ENCODE data around the gene ZBTB22. TPM values are rescaled to one million over a fixed set of nuclear protein-coding genes. Genes with fewer than 3 reads are reported as not detected.

Gene ZBTB22
- total and polyA plus RNA-seq, 4 donors: 1.6 to 7.8 (median 4.7) TPM

DNA sequence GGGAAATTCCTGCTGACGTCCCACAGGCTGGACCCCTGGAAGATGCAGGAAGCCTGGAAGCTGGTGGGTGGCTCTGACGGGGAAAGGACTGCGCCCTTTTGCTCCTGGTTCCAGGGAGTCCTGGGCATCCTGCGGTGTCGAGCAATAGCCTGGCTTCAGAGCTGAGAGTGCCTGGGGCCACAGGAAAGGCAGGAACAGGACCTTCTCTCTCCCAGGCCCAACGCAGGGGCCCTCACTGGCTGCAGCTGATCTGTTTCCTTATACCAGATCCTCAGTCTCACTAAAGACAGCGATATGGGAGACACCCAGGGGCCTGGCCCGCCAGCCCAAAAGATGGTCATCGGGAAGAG, 39.2 kb downstream of the ZBTB22 start (continued):
- TF ChIP-seq, protein P1, sequence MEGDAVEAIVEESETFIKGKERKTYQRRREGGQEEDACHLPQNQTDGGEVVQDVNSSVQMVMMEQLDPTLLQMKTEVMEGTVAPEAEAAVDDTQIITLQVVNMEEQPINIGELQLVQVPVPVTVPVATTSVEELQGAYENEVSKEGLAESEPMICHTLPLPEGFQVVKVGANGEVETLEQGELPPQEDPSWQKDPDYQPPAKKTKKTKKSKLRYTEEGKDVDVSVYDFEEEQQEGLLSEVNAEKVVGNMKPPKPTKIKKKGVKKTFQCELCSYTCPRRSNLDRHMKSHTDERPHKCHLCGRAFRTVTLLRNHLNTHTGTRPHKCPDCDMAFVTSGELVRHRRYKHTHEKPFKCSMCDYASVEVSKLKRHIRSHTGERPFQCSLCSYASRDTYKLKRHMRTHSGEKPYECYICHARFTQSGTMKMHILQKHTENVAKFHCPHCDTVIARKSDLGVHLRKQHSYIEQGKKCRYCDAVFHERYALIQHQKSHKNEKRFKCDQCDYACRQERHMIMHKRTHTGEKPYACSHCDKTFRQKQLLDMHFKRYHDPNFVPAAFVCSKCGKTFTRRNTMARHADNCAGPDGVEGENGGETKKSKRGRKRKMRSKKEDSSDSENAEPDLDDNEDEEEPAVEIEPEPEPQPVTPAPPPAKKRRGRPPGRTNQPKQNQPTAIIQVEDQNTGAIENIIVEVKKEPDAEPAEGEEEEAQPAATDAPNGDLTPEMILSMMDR (IDR thresholded peaks at IDR 0.05; ENCODE audit: low read depth, low read length, missing input control): no peak
- TF ChIP-seq, protein P2, sequence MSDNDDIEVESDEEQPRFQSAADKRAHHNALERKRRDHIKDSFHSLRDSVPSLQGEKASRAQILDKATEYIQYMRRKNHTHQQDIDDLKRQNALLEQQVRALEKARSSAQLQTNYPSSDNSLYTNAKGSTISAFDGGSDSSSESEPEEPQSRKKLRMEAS (IDR thresholded peaks at IDR 0.05): no peak
- TF ChIP-seq EGR1 (IDR thresholded peaks at IDR 0.05; ENCODE audit: low read depth in 2 of 2) (no peak), RAD21 (IDR thresholded peaks at IDR 0.05) (no peak)
- TF ChIP-seq, protein P3, sequence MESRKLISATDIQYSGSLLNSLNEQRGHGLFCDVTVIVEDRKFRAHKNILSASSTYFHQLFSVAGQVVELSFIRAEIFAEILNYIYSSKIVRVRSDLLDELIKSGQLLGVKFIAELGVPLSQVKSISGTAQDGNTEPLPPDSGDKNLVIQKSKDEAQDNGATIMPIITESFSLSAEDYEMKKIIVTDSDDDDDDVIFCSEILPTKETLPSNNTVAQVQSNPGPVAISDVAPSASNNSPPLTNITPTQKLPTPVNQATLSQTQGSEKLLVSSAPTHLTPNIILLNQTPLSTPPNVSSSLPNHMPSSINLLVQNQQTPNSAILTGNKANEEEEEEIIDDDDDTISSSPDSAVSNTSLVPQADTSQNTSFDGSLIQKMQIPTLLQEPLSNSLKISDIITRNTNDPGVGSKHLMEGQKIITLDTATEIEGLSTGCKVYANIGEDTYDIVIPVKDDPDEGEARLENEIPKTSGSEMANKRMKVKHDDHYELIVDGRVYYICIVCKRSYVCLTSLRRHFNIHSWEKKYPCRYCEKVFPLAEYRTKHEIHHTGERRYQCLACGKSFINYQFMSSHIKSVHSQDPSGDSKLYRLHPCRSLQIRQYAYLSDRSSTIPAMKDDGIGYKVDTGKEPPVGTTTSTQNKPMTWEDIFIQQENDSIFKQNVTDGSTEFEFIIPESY (IDR thresholded peaks at IDR 0.05): no peak

DNA sequence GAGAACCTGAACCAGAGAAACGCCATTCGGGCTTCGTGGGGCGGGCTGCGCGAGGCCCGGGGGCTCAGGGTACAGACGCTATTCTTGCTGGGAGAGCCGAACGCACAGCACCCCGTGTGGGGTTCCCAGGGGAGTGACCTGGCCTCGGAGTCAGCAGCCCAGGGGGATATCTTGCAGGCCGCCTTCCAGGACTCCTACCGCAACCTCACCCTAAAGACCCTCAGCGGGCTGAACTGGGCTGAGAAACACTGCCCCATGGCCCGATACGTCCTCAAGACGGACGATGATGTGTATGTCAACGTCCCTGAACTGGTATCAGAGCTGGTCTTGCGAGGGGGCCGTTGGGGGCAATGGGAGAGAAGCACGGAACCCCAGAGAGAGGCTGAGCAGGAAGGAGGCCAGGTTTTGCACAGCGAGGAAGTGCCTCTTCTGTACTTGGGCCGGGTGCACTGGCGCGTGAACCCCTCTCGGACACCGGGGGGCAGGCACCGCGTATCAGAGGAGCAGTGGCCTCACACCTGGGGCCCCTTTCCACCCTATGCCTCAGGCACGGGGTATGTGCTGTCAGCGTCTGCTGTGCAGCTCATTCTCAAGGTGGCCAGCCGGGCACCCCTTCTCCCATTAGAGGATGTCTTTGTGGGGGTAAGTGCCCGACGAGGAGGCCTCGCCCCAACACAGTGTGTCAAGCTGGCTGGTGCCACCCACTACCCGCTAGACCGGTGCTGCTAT, 39.7 kb downstream of the ZBTB22 start:
- Histone ChIP-seq H3K9me3 (ENCODE audit: control insufficient read depth in 4 of 4, low read length in 3 of 4) (no peaks in the 10 kb centered on the region), H3K27me3 (ENCODE audit: control insufficient read depth in 4 of 4, insufficient read depth in 4 of 4, low read length in 3 of 4) (no peaks in the 10 kb centered on the region), H3K9ac (ENCODE audit: low read depth in 1 of 2, low read length in 2 of 2) (no peak overlapping the region), H3K27ac (ENCODE audit: low read depth in 1 of 2, low read length in 2 of 2) (peak overlapping the region; percentile 63 to 64), H3K4me3 (ENCODE audit: low read depth in 1 of 3, low read length in 3 of 3) (peak overlapping the region in 2 of 3 donors; percentile 30 to 59), H3K4me1 (ENCODE audit: control insufficient read depth in 4 of 4, insufficient read depth in 4 of 4, low read length in 3 of 4) (peaks cover 7 to 43% (median 30%) of the 10 kb centered on the region in 4 donors), H3K36me3 (ENCODE audit: control insufficient read depth in 4 of 4, insufficient read depth in 3 of 4, low read depth in 1 of 4, low read length in 3 of 4) (peaks cover 0 to 50% (median 15%) of the 10 kb centered on the region in 4 donors)
- no peak for TF ChIP-seq HNF4A (conservative IDR thresholded peaks at IDR 0.05)
- DNase-seq (ENCODE audit: low spot score): no peak
- 67% methylated on average over 39 of the region's 39 CpGs for WGBS

DNA sequence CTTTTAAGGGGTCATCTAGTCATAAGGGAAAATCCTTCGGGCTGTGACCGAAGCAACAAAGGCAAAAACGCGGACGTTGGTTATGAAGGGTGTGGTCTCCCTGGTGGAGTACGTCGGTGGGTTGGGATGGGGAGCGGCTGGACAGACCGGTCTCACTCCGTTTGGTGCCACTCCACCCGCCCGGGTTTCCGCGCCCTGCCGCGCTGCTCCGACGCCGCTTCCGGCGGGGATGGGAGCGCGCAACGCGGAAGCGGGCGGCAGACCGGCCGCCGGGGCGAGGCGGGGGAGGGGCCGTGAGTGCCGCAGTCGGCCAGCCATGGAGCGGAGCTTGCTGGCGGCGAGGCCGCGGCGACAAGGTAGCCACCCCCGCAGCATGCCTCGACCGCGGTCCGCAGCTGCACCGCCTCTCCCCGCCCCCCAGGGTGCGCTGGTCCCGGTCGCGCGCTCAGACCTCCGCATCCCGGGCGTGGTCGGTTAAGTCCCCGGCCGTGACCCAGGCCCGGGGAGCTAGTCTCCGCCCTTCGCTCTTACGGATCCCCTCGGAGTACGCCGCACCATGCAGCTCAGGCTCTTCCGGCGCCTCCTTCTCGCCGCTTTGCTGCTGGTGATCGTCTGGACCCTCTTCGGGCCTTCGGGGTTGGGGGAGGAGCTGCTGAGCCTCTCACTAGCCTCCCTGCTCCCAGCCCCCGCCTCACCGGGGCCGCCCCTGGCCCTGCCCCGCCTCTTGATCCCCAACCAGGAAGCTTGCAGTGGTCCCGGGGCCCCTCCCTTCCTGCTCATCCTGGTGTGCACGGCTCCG, 40.5 kb downstream of the ZBTB22 start, which contains the start of gene B3GALT4:
TSS of gene B3GALT4 (plus strand) at position 260 of the 799 bp plus-strand sequence. CDS start at position 557, 297 bp downstream.
- peak within 1 kb of the TSS; percentile 63 to 64 for H3K27ac ChIP-seq (ENCODE audit: low read depth in 1 of 2, low read length in 2 of 2)
- H3K36me3 ChIP-seq (ENCODE audit: control insufficient read depth in 4 of 4, insufficient read depth in 3 of 4, low read depth in 1 of 4, low read length in 3 of 4): peaks cover 0 to 43% (median 15%) of the 10 kb centered on the region in 4 donors
- peak within 1 kb of the TSS; percentile 39 to 41 for H3K9ac ChIP-seq (ENCODE audit: low read depth in 1 of 2, low read length in 2 of 2)
- peak within 1 kb of the TSS; percentile 8 to 59 (median 30) for H3K4me3 ChIP-seq (ENCODE audit: low read depth in 1 of 3, low read length in 3 of 3)
- WGBS: 11% methylated on average over 80 of the region's 80 CpGs
- peak; percentile 82 for DNase-seq (ENCODE audit: low spot score)
- no peaks in the 10 kb centered on the region for H3K27me3 ChIP-seq (ENCODE audit: control insufficient read depth in 4 of 4, insufficient read depth in 4 of 4, low read length in 3 of 4)
- H3K9me3 ChIP-seq (ENCODE audit: control insufficient read depth in 4 of 4, low read length in 3 of 4): no peaks in the 10 kb centered on the region
- H3K4me1 ChIP-seq (ENCODE audit: control insufficient read depth in 4 of 4, insufficient read depth in 4 of 4, low read length in 3 of 4): peaks cover 9 to 48% (median 36%) of the 10 kb centered on the region in 4 donors
- TF ChIP-seq, protein P2 (IDR thresholded peaks at IDR 0.05): no peak
- no peak for TF ChIP-seq JUND (IDR thresholded peaks at IDR 0.05)
- TF ChIP-seq EGR1 (IDR thresholded peaks at IDR 0.05; ENCODE audit: low read depth in 2 of 2): peak in 1 of 2 donors; percentile 20
- no peak for TF ChIP-seq HNF4G (IDR thresholded peaks at IDR 0.05)
- no peak for TF ChIP-seq HNF4A (conservative IDR thresholded peaks at IDR 0.05)
- no peak for TF ChIP-seq NR2F2 (IDR thresholded peaks at IDR 0.05)
- peak in 1 of 2 donors; percentile 40 for TF ChIP-seq RAD21 (IDR thresholded peaks at IDR 0.05)
- TF ChIP-seq, protein P4, sequence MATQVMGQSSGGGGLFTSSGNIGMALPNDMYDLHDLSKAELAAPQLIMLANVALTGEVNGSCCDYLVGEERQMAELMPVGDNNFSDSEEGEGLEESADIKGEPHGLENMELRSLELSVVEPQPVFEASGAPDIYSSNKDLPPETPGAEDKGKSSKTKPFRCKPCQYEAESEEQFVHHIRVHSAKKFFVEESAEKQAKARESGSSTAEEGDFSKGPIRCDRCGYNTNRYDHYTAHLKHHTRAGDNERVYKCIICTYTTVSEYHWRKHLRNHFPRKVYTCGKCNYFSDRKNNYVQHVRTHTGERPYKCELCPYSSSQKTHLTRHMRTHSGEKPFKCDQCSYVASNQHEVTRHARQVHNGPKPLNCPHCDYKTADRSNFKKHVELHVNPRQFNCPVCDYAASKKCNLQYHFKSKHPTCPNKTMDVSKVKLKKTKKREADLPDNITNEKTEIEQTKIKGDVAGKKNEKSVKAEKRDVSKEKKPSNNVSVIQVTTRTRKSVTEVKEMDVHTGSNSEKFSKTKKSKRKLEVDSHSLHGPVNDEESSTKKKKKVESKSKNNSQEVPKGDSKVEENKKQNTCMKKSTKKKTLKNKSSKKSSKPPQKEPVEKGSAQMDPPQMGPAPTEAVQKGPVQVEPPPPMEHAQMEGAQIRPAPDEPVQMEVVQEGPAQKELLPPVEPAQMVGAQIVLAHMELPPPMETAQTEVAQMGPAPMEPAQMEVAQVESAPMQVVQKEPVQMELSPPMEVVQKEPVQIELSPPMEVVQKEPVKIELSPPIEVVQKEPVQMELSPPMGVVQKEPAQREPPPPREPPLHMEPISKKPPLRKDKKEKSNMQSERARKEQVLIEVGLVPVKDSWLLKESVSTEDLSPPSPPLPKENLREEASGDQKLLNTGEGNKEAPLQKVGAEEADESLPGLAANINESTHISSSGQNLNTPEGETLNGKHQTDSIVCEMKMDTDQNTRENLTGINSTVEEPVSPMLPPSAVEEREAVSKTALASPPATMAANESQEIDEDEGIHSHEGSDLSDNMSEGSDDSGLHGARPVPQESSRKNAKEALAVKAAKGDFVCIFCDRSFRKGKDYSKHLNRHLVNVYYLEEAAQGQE (IDR thresholded peaks at IDR 0.05): no peak
- TF ChIP-seq FOXA1 (IDR thresholded peaks at IDR 0.05): no peak
- TF ChIP-seq YY1 (IDR thresholded peaks at IDR 0.05): no peak
- TF ChIP-seq SP1 (IDR thresholded peaks at IDR 0.05): no peak
- TF ChIP-seq, protein P3 (IDR thresholded peaks at IDR 0.05): no peak
- no peak for TF ChIP-seq FOXA2 (IDR thresholded peaks at IDR 0.05)
- TF ChIP-seq, protein P1 (IDR thresholded peaks at IDR 0.05; ENCODE audit: low read depth, low read length, missing input control): peak; percentile 35

Measured in liver (tissue), 9 donors.